ENCODE data around the gene DOCK2. TPM values are rescaled to one million over a fixed set of nuclear protein-coding genes. Genes with fewer than 3 reads are reported as not detected.

The DOCK2 gene
- total RNA-seq, 1 donor from 2014 or later = 3.9 TPM

- no peak for TF ChIP-seq CTCF (IDR thresholded peaks at IDR 0.05; ENCODE audit: insufficient read depth, low read length, poor library complexity, severe bottlenecking)
- no peaks in the 10 kb centered on the region for H3K27me3 ChIP-seq (ENCODE audit: control insufficient read depth, insufficient read depth, low read length)
- no peak overlapping the region for H3K4me3 ChIP-seq (ENCODE audit: low read depth, low read length)
- no peak for DNase-seq (ENCODE audit: low read depth)
- no peaks in the 10 kb centered on the region for H3K36me3 ChIP-seq (ENCODE audit: control insufficient read depth, insufficient read depth, low read length)
Measured at GRCh38 chr5:170020423-170020822, 383.3 kb downstream of the DOCK2 start.

GRCh38 chr5:170021506-170021905, 384.4 kb downstream of the DOCK2 start:
- Histone ChIP-seq H3K36me3 (ENCODE audit: control insufficient read depth, insufficient read depth, low read length) (no peaks in the 10 kb centered on the region), H3K27me3 (ENCODE audit: control insufficient read depth, insufficient read depth, low read length) (no peaks in the 10 kb centered on the region), H3K4me3 (ENCODE audit: low read depth, low read length) (no peak overlapping the region)
- TF ChIP-seq CTCF (IDR thresholded peaks at IDR 0.05; ENCODE audit: insufficient read depth, low read length, poor library complexity, severe bottlenecking) = no peak
- no peak for DNase-seq (ENCODE audit: low read depth)

GRCh38 chr5:170025853-170026252, 388.8 kb downstream of the DOCK2 start:
- H3K27me3 ChIP-seq (ENCODE audit: control insufficient read depth, insufficient read depth, low read length) = no peaks in the 10 kb centered on the region
- no peak for DNase-seq (ENCODE audit: low read depth)
- no peaks in the 10 kb centered on the region for H3K36me3 ChIP-seq (ENCODE audit: control insufficient read depth, insufficient read depth, low read length)
- H3K4me3 ChIP-seq (ENCODE audit: low read depth, low read length) = no peak overlapping the region
- no peak for TF ChIP-seq CTCF (IDR thresholded peaks at IDR 0.05; ENCODE audit: insufficient read depth, low read length, poor library complexity, severe bottlenecking)

GRCh38 chr5:170028124-170028523, 391.0 kb downstream of the DOCK2 start:
- no peak for DNase-seq (ENCODE audit: low read depth)
- no peak for TF ChIP-seq CTCF (IDR thresholded peaks at IDR 0.05; ENCODE audit: insufficient read depth, low read length, poor library complexity, severe bottlenecking)
- no peak overlapping the region for H3K4me3 ChIP-seq (ENCODE audit: low read depth, low read length)
- H3K36me3 ChIP-seq (ENCODE audit: control insufficient read depth, insufficient read depth, low read length) = no peaks in the 10 kb centered on the region
- no peaks in the 10 kb centered on the region for H3K27me3 ChIP-seq (ENCODE audit: control insufficient read depth, insufficient read depth, low read length)

- H3K27me3 ChIP-seq (ENCODE audit: control insufficient read depth, insufficient read depth, low read length) = no peaks in the 10 kb centered on the region
- DNase-seq (ENCODE audit: low read depth) = no peak
- no peaks in the 10 kb centered on the region for H3K36me3 ChIP-seq (ENCODE audit: control insufficient read depth, insufficient read depth, low read length)
- H3K4me3 ChIP-seq (ENCODE audit: low read depth, low read length) = no peak overlapping the region
- no peak for TF ChIP-seq CTCF (IDR thresholded peaks at IDR 0.05; ENCODE audit: insufficient read depth, low read length, poor library complexity, severe bottlenecking)
Measured at GRCh38 chr5:170034231-170034630, 397.2 kb downstream of the DOCK2 start.

GRCh38 chr5:170038241-170038640, 401.2 kb downstream of the DOCK2 start:
- no peak for DNase-seq (ENCODE audit: low read depth)
- no peaks in the 10 kb centered on the region for H3K36me3 ChIP-seq (ENCODE audit: control insufficient read depth, insufficient read depth, low read length)
- no peak overlapping the region for H3K4me3 ChIP-seq (ENCODE audit: low read depth, low read length)
- no peak for TF ChIP-seq CTCF (IDR thresholded peaks at IDR 0.05; ENCODE audit: insufficient read depth, low read length, poor library complexity, severe bottlenecking)
- H3K27me3 ChIP-seq (ENCODE audit: control insufficient read depth, insufficient read depth, low read length) = no peaks in the 10 kb centered on the region
